Ovary (tissue), 9 donors: ENCODE results near the gene YIPF3. TPM values are rescaled to one million over a fixed set of nuclear protein-coding genes. Genes with fewer than 3 reads are reported as not detected.
A peak's percentile ranks its signal among the peaks of the same experiment; 100 is the strongest.

ENCODE experiments used
- DNase-seq, 5 donors: peaks; one replicate each; pipeline ENCODE4 v3.0.0-alpha.2; 2019 to 2020
- H3K27ac ChIP-seq, 2 donors: fragments of 200-600 bp; one replicate each; pipeline versions ENCODE4 v1.5.1 to v1.8.0; 2019 to 2022
- H3K27me3 ChIP-seq: fragments of 200-600 bp; one replicate; pipeline ENCODE4 v1.8.0; 2022
- H3K36me3 ChIP-seq: fragments of 200-600 bp; sonication (generic); one replicate; pipeline ENCODE4 v1.5.1; 2019
- H3K4me1 ChIP-seq: one replicate; pipeline ENCODE4 v1.8.1; 2013; ENCODE audit warnings: mild to moderate bottlenecking, moderate library complexity; ENCODE audit not compliant: insufficient read depth
- H3K4me3 ChIP-seq: fragments of 200-600 bp; sonication (generic); one replicate; pipeline ENCODE4 v1.5.1; 2017
- H3K9me3 ChIP-seq, 2 donors: fragments of 200-600 bp in 1 of 2; sonication (generic) in 1 of 2; one replicate each; pipeline versions ENCODE4 v1.5.1 to v1.8.1; 2013 to 2019; ENCODE audit warnings: mild to moderate bottlenecking in 1 of 2, moderate library complexity in 1 of 2
- CTCF ChIP-seq, 3 donors: fragments of 450-650 bp in 2 of 3; fragments of 200-600 bp in 1 of 3; IDR thresholded peaks; one replicate each; pipeline versions ENCODE4 v1.5.1 to v1.8.0; 2016 to 2022; ENCODE audit warnings: antibody characterized with exemption in 3 of 3, mild to moderate bottlenecking in 1 of 3
- EP300 ChIP-seq: sonication (generic); formaldehyde crosslinking; IDR thresholded peaks from one replicate; pipeline ENCODE4 v1.6.1; 2017; ENCODE audit warnings: antibody characterized with exemption
- POLR2A ChIP-seq: fragments of 450-650 bp; IDR thresholded peaks from one replicate; pipeline ENCODE4 v1.6.1; 2017; ENCODE audit warnings: antibody characterized with exemption, mild to moderate bottlenecking, moderate library complexity
- WGBS, 3 donors: extraction: QIAGEN DNeasy Blood & Tissue Kit in 1 of 3; methylation state at CpG; one replicate each; pipeline versions ENCODE4 v1.1.5 to v1.1.7; 2013 to 2017; 5-methylcytosine and 5-hydroxymethylcytosine counted together
- intact Hi-C, 4 donors: fragments of 100-400 bp; cut with DNase I; formaldehyde crosslinking; loops; one replicate each; pipeline versions ENCODE4 v1.11.0 to v1.15.1; 2022 to 2023
- polyA plus RNA-seq, 2 donors: library from polyadenylated mRNA; stranded (reverse); fragments of 200-250 nt in 1 of 2; fragments of 350-450 nt in 1 of 2; fragmentation: Illumina TruSeq in 1 of 2; extraction: RNeasy Lipid Tissue Mini Kit (QIAGEN cat#74804) in 1 of 2; gene quantifications; one replicate each; pipeline ENCODE4 v1.2.3, GENCODE V29; 2013 to 2014
- total RNA-seq, 7 donors: library from RNA; depleted of rRNA in 2 of 7; stranded (reverse); fragments of >200 nt in 2 of 7; fragmentation: NEBNext Ultra II Directional in 3 of 7; extraction: Animal tissue kit (Norgen Biotek cat#: 25700) in 3 of 7; gene quantifications; one replicate each; pipeline versions ENCODE4 v1.1.0 to v1.2.4, GENCODE V29; 2016 to 2023
- donor health status: DM: no; HTN: no; CAD: no; lungs with moderate emphysema.
- donor health status: DM: no; HTN: no; CAD: no.
- donor health status: Bipolar disorder and iron deficiency.
- donor health status: DM: yes; HTN: yes; CAD: no.
- donor health status: DM: no; HTN: no; CAD: no.
- donor health status: DM: yes; HTN: yes; CAD: no.

YIPF3 gene
- total and polyA plus RNA-seq, 9 donors, result 47.0 to 143 (median 78.3) TPM

- Histone ChIP-seq H3K36me3 (no peaks in the 10 kb centered on the region), H3K27ac (peak within 1 kb of the TSS; percentile 81 to 82), H3K4me1 (peaks cover 7% of the 10 kb centered on the region), H3K4me3 (peak within 1 kb of the TSS; percentile 57), H3K27me3 (no peaks in the 10 kb centered on the region), H3K9me3 (no peaks in the 10 kb centered on the region)
- WGBS, 3 donors, result 0 to 2% (median 1%) methylated on average over 34 of the region's 34 CpGs
- DNase-seq, result peak; percentile 94 to 98 (median 96)
- intact Hi-C loops, result no loop called here
- TF ChIP-seq CTCF (IDR thresholded peaks at IDR 0.05) (no peak), POLR2A (peak; percentile 71)
Observed at GRCh38 chr6:43477235-43478007, 39.3 kb downstream of the YIPF3 start, which contains the start of gene TJAP1. TSS of gene TJAP1 (plus strand) at chr6:43477570. CDS start at chr6:43499002, 21,432 bp downstream.

- intact Hi-C loops, result no loop called here
- peak overlapping the region in 1 of 2 donors; percentile 82 for H3K27ac ChIP-seq
- WGBS, 3 donors, result 3 to 17% (median 4%) methylated on average over 2 of the region's 2 CpGs
- TF ChIP-seq POLR2A (no peak), CTCF (IDR thresholded peaks at IDR 0.05) (no peak), EP300 (no peak)
- peaks cover 7% of the 10 kb centered on the region for H3K4me1 ChIP-seq
- no peaks in the 10 kb centered on the region for H3K27me3 ChIP-seq
- no peaks in the 10 kb centered on the region for H3K36me3 ChIP-seq
- no peaks in the 10 kb centered on the region for H3K9me3 ChIP-seq
- DNase-seq, result no peak
- peak overlapping the region; percentile 57 for H3K4me3 ChIP-seq
Observed at GRCh38 chr6:43476746-43477145, 40.0 kb downstream of the YIPF3 start.

GRCh38 chr6:43475516-43475915 lies 41.2 kb downstream of the YIPF3 start:
- Histone ChIP-seq H3K4me1 (peaks cover 7% of the 10 kb centered on the region), H3K4me3 (no peak overlapping the region), H3K27ac (no peak overlapping the region), H3K9me3 (no peaks in the 10 kb centered on the region), H3K27me3 (no peaks in the 10 kb centered on the region), H3K36me3 (no peaks in the 10 kb centered on the region)
- WGBS, 3 donors, result 65 to 72% (median 66%) methylated on average over 6 of the region's 6 CpGs
- no peak for TF ChIP-seq POLR2A
- TF ChIP-seq CTCF (IDR thresholded peaks at IDR 0.05), result no peak
- TF ChIP-seq EP300, result no peak
- intact Hi-C loops, result no loop called here
- no peak for DNase-seq

GRCh38 chr6:43472515-43472914 lies 44.2 kb downstream of the YIPF3 start:
- intact Hi-C loops, result no loop called here
- Histone ChIP-seq H3K9me3 (no peaks in the 10 kb centered on the region), H3K4me1 (no peaks in the 10 kb centered on the region), H3K4me3 (no peak overlapping the region), H3K36me3 (no peaks in the 10 kb centered on the region), H3K27ac (no peak overlapping the region), H3K27me3 (no peaks in the 10 kb centered on the region)
- no peak for TF ChIP-seq CTCF (IDR thresholded peaks at IDR 0.05)
- TF ChIP-seq EP300, result no peak
- no peak for TF ChIP-seq POLR2A
- WGBS, 3 donors, result 88 to 98% (median 95%) methylated on average over 4 of the region's 4 CpGs
- DNase-seq, result no peak
